GM12891 (cell line): ENCODE measurements around the gene SPATS1.

ENCODE experiments used
- PAX5 ChIP-seq: IDR thresholded peaks from 2 replicates; pipeline ENCODE4 v1.6.1; 2011; ENCODE audit warnings: low read length, moderate library complexity, mild to moderate bottlenecking; ENCODE audit not compliant: insufficient read depth, severe bottlenecking
- POLR2A ChIP-seq: IDR thresholded peaks from 2 replicates; pipeline ENCODE4 v1.6.1; 2011; ENCODE audit warnings: low read depth, low read length, control low read depth
- POLR2AphosphoS5 ChIP-seq: IDR thresholded peaks from 2 replicates; pipeline ENCODE4 v1.6.1; 2011; ENCODE audit warnings: low read depth, low read length, control low read depth
- POU2F2 ChIP-seq: IDR thresholded peaks from 2 replicates; pipeline ENCODE4 v1.6.1; 2011; ENCODE audit warnings: low read depth, mild to moderate bottlenecking, control low read depth, low read length, moderate library complexity
- TAF1 ChIP-seq: IDR thresholded peaks from 2 replicates; pipeline ENCODE4 v1.6.1; 2011; ENCODE audit warnings: low read depth, low read length, control low read depth

DNA sequence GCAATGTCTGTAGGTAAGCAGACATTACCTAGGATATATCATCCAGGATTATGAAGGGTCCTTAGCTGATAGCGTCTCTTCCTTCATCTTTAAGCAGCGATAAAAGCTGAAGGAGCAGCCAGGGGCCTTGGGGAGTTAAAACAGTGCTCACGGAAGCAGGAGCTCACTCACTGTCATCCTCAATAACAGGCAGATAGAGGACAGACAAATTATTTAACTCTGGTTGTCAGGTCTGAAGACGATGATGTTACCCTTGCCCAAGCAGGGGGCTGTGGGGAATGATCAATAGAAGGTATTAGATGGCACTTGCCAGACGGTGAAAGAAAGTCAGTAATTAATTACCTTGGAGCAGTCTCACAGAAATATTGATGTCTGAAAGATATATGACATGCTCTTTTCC, 12.6 kb upstream of the SPATS1 start:
- TF ChIP-seq POLR2A, result no peak
- no peak for TF ChIP-seq POU2F2
- no peak for TF ChIP-seq POLR2AphosphoS5
- TF ChIP-seq TAF1, result no peak
- no peak for TF ChIP-seq PAX5
